Pancreas (tissue), 10 donors: Measurements from ENCODE around the gene SORCS2. TPM values are rescaled to one million over a fixed set of nuclear protein-coding genes. Genes with fewer than 3 reads are reported as not detected.
A peak's percentile ranks its signal among the peaks of the same experiment; 100 is the strongest.

Experiments used
- ATAC-seq, 4 donors: fragments of 200-7000 bp; cut with Tn5 transposase; one replicate each; pipeline versions ENCODE4 v1.8.0 to v1.9.1; 2020; ENCODE audit warnings: mild to moderate bottlenecking in 4 of 4, moderate library complexity in 4 of 4
- DNase-seq, 6 donors: peaks; one replicate each; pipeline ENCODE4 v3.0.0-alpha.2; 2020
- FAIRE-seq: peaks from 2 replicates; lab custom pipeline; 2012; peaks lifted over from hg19 to GRCh38; lab: Jason Lieb, UNC
- H3K27ac ChIP-seq, 4 donors: fragments of 200-600 bp; sonication (generic); 1 replicate in 3 of 4; 2 replicates in 1 of 4; pipeline versions ENCODE4 v1.5.0 to v1.8.0; 2020
- H3K27me3 ChIP-seq, 4 donors: fragments of 200-600 bp; one replicate each; pipeline ENCODE4 v1.8.0; 2021
- H3K36me3 ChIP-seq, 3 donors: fragments of 200-600 bp; sonication (generic) in 1 of 3; one replicate each; pipeline versions ENCODE4 v1.5.0 to v1.8.0; 2020 to 2021
- H3K4me1 ChIP-seq, 3 donors: fragments of 200-600 bp; one replicate each; pipeline ENCODE4 v1.8.0; 2021
- H3K4me3 ChIP-seq, 4 donors: fragments of 200-600 bp; sonication (generic) in 2 of 4; one replicate each; pipeline versions ENCODE4 v1.5.0 to v1.8.0; 2020 to 2021
- H3K9me3 ChIP-seq, 4 donors: fragments of 200-600 bp; one replicate each; pipeline ENCODE4 v1.8.0; 2021
- WGBS, 2 donors: extraction: QIAGEN DNeasy Blood & Tissue Kit; methylation state at CpG; one replicate each; pipeline ENCODE4 v1.1.7; 2013; 5-methylcytosine and 5-hydroxymethylcytosine counted together
- intact Hi-C, 3 donors: fragments of 100-400 bp; cut with DNase I; formaldehyde crosslinking; loops; one replicate each; pipeline versions ENCODE4 v1.11.1 to v1.14.2; 2022
- polyA plus RNA-seq, 2 donors: library from polyadenylated mRNA; stranded (reverse); fragments of 200-250 nt; gene quantifications; one replicate each; pipeline ENCODE4 v1.2.3, GENCODE V29; 2013
- total RNA-seq, 6 donors: library from RNA; stranded (reverse); fragmentation: NEBNext Ultra II Directional in 4 of 6; extraction: Animal tissue kit (Norgen Biotek cat#: 25700) in 4 of 6; gene quantifications; one replicate each; pipeline versions ENCODE4 v1.2.1 to v1.2.4, GENCODE V29; 2021 to 2023
- TF ChIP-seq, protein P1 (sequence below), 4 donors: fragments of 200-600 bp; sonication (generic) in 3 of 4; IDR thresholded peaks; one replicate each; pipeline versions ENCODE4 v1.5.0 to v1.8.0; 2021; ENCODE audit warnings: antibody characterized with exemption in 4 of 4
- donor health status: healthy with polysubstance abuse.
- donor health status: DM: no; HTN: no; CAD: no; lungs with moderate emphysema.
- donor health status: DM: no; HTN: no; CAD: no.
- donor health status: control.
- donor health status: control.
- donor health status: Bipolar disorder and iron deficiency.
- donor health status: DM: yes; HTN: yes; CAD: no.
- donor health status: DM: no; HTN: no; CAD: no.
- donor health status: DM: no; HTN: no; CAD: no.
- donor health status: DM: yes; HTN: yes; CAD: no.

SORCS2 gene
- total and polyA plus RNA-seq, 8 donors = 0.14 to 1.7 (median 0.42) TPM

DNA sequence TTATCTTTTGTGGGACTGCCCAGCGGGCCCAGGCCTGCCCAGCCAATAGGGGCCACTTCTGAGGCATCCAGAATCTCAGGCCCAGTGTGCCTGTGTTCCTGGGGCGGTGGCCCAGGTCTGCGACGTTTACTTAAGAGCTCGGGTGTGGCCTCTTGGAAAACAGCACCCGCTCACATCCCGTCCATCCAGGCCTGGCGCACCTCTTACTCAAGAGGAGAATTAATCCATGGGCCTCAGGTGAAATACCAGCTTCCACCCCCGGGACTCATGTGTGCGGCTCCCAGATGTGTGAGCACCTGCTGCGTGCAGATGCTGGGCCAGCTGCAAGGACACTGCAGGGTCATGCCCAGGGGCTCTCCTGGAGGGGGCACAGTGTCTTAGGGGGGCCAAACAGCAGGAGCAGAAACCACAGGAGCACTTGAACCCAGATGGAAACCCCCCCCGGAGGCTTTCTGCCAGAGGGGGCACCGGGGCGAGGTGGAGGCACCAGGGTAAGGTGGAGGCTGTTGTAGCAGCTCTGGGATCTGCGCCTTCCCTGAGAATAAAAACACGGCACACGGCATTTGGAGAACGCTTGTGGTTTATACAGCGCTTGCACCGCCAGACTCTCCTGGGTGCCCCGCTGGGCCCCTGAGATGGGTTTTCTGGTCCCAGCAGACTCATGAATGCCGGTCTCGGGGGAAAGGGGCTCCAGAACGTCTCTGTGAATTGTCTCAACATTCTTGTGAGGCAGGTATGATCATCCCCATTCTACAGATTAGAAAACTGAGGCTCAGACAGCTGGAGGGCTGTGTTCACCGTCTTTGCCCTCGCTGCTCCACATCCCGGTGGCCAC is 239.6 kb downstream of the SORCS2 start:
- ATAC-seq = no peak

DNA sequence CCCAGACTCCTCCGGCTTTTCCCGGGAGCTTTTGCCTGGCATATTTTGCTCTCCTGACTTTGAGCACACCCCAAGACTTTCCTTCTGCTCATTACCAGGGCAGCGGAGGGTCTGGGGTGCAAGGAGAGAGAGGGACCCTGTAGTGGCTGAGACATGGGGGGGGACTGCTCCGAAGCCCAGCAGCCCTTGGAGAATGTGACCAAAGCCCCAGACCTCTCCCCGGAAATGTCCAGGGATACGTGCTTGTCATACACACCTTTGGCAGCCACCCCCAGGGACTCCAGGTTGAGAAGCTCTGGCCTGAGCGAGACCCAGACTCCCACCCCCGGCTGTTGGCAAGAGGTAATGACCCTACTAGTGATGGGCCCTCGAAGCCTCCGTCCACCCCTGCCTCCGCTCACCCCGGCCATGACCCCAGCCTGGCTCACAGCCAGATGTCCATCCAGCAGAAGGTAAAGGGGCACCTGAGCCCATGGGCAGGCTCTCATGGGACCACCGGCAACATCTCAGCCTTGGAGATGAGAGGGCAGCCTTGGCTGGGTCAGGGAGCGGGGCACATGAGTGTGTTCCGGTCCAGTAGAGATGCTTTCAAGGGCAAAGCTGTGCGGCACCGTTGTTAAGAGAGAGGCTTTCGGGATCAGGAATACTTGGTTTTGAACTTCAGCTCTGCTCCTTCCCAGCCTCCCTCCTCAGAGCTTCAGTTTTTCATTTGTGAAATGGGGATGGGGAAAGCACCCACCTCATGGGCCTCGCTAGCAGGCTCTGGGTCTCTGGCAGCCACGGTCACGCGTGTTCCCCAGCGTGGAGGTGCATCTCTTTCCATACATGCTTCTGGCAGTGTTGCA is 240.4 kb downstream of the SORCS2 start:
- DNase-seq = peak in 2 of 6 donors; percentile 47 to 61
- Histone ChIP-seq H3K27ac (no peak overlapping the region), H3K4me1 (no peaks in the 10 kb centered on the region), H3K36me3 (no peaks in the 10 kb centered on the region), H3K27me3 (no peaks in the 10 kb centered on the region), H3K9me3 (no peaks in the 10 kb centered on the region), H3K4me3 (no peak overlapping the region)
- FAIRE-seq = no peak
- TF ChIP-seq, protein P1, sequence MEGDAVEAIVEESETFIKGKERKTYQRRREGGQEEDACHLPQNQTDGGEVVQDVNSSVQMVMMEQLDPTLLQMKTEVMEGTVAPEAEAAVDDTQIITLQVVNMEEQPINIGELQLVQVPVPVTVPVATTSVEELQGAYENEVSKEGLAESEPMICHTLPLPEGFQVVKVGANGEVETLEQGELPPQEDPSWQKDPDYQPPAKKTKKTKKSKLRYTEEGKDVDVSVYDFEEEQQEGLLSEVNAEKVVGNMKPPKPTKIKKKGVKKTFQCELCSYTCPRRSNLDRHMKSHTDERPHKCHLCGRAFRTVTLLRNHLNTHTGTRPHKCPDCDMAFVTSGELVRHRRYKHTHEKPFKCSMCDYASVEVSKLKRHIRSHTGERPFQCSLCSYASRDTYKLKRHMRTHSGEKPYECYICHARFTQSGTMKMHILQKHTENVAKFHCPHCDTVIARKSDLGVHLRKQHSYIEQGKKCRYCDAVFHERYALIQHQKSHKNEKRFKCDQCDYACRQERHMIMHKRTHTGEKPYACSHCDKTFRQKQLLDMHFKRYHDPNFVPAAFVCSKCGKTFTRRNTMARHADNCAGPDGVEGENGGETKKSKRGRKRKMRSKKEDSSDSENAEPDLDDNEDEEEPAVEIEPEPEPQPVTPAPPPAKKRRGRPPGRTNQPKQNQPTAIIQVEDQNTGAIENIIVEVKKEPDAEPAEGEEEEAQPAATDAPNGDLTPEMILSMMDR (IDR thresholded peaks at IDR 0.05) = no peak
- intact Hi-C loops = no loop called here
- ATAC-seq = no peak
- WGBS, 2 donors = 68 to 74% methylated on average over 23 of the region's 23 CpGs

More for the DNA sequence above, 239.6 kb downstream of the SORCS2 start:
- no peaks in the 10 kb centered on the region for H3K27me3 ChIP-seq
- intact Hi-C loops = no loop called here
- no peak overlapping the region for H3K27ac ChIP-seq
- H3K36me3 ChIP-seq = no peaks in the 10 kb centered on the region
- no peak overlapping the region for H3K4me3 ChIP-seq
- H3K4me1 ChIP-seq = no peaks in the 10 kb centered on the region
- FAIRE-seq (no peak), DNase-seq (peak in 2 of 6 donors; percentile 44 to 45)
- TF ChIP-seq, protein P1 (IDR thresholded peaks at IDR 0.05) = no peak
- WGBS, 2 donors = 72 to 81% methylated on average over 27 of the region's 27 CpGs
- no peaks in the 10 kb centered on the region for H3K9me3 ChIP-seq

GRCh38 chr4:7433376-7434140 is 241.2 kb downstream of the SORCS2 start:
- H3K27me3 ChIP-seq = no peaks in the 10 kb centered on the region
- no peaks in the 10 kb centered on the region for H3K4me1 ChIP-seq
- no peaks in the 10 kb centered on the region for H3K36me3 ChIP-seq
- DNase-seq (peak in 2 of 6 donors; percentile 43 to 47), FAIRE-seq (no peak), ATAC-seq (no peak)
- H3K4me3 ChIP-seq = no peak overlapping the region
- intact Hi-C loops = no loop called here
- no peak overlapping the region for H3K27ac ChIP-seq
- no peaks in the 10 kb centered on the region for H3K9me3 ChIP-seq
- WGBS, 2 donors = 64 to 68% methylated on average over 28 of the region's 28 CpGs
- TF ChIP-seq, protein P1 (IDR thresholded peaks at IDR 0.05) = no peak

GRCh38 chr4:7434141-7434765 is 241.9 kb downstream of the SORCS2 start:
- no peak for FAIRE-seq
- intact Hi-C loops = no loop called here
- no peak for ATAC-seq
- DNase-seq = peak in 1 of 6 donors; percentile 64
- no peaks in the 10 kb centered on the region for H3K36me3 ChIP-seq
- TF ChIP-seq, protein P1 (IDR thresholded peaks at IDR 0.05) = no peak
- no peaks in the 10 kb centered on the region for H3K4me1 ChIP-seq
- H3K4me3 ChIP-seq = no peak overlapping the region
- no peak overlapping the region for H3K27ac ChIP-seq
- WGBS, 2 donors = 63 to 79% methylated on average over 25 to 26 of the region's 26 CpGs
- no peaks in the 10 kb centered on the region for H3K9me3 ChIP-seq
- no peaks in the 10 kb centered on the region for H3K27me3 ChIP-seq
